Stimulated activated CD8-positive, alpha-beta memory T cell treated with anti-CD3 and anti-CD28 coated beads, Interleukin-4, amount 100 ng/mL, for 1 hour (primary cell): ENCODE data around the gene MFN1.
"Not testable (repeated sequence)": the region's sequence is repeated elsewhere in the genome, so short reads cannot be mapped to it uniquely, and the experiment has no call there.

Experiments
- DNase-seq, 2 donors: peaks; one replicate each; pipeline ENCODE4 v3.0.0-alpha.2; 2020; ENCODE audit warnings: low read depth in 2 of 2, low spot score in 1 of 2

MFN1 gene

GRCh38 chr3:179347345-179348194 lies at the start of gene MFN1:
Gene MFN1, plus strand, starts transcription at chr3:179347709. Its CDS starts 1,143 bp downstream, at chr3:179348852.
- peak; percentile 52 to 81 for DNase-seq

GRCh38 chr3:179297971-179298725 lies 49.4 kb upstream of the MFN1 start:
- DNase-seq = no peak

- DNase-seq = no peak
These were observed 48.2 kb upstream of the MFN1 start for GRCh38 chr3:179299316-179299715.

GRCh38 chr3:179299999-179300613 lies 47.4 kb upstream of the MFN1 start:
- DNase-seq = no peak

- DNase-seq = no peak
These were observed 45.9 kb upstream of the MFN1 start for GRCh38 chr3:179301645-179302044.

- DNase-seq = no peak
These were observed 45.4 kb upstream of the MFN1 start for GRCh38 chr3:179302111-179302510.

- DNase-seq = no peak
These were observed 42.9 kb upstream of the MFN1 start for GRCh38 chr3:179304605-179305004.

- DNase-seq = not testable (repeated sequence)
These were observed 40.1 kb upstream of the MFN1 start for GRCh38 chr3:179307362-179307761.

- DNase-seq = no peak
These were observed 39.5 kb upstream of the MFN1 start for GRCh38 chr3:179308001-179308400.

- DNase-seq = no peak
These were observed 38.1 kb upstream of the MFN1 start for GRCh38 chr3:179309225-179310078.

- no peak for DNase-seq
These were observed 28.6 kb upstream of the MFN1 start for GRCh38 chr3:179318876-179319275.

- no peak for DNase-seq
These were observed 25.7 kb upstream of the MFN1 start for GRCh38 chr3:179321668-179322285.

GRCh38 chr3:179322286-179323196 lies 25.0 kb upstream of the MFN1 start, which contains the start of gene ZNF639:
Gene ZNF639, plus strand, starts transcription at chr3:179323031. Its CDS starts 5,263 bp downstream, at chr3:179328294.
- peak; percentile 63 to 68 for DNase-seq

- DNase-seq = peak in 1 of 2 donors; percentile 24
These were observed 24.1 kb upstream of the MFN1 start for GRCh38 chr3:179323197-179324110.

GRCh38 chr3:179324270-179324754 lies 23.2 kb upstream of the MFN1 start:
- DNase-seq = no peak

- no peak for DNase-seq
These were observed 17.1 kb upstream of the MFN1 start for GRCh38 chr3:179330438-179330837.

- DNase-seq = no peak
These were observed 15.3 kb upstream of the MFN1 start for GRCh38 chr3:179332240-179332639.

GRCh38 chr3:179333084-179333483 lies 14.4 kb upstream of the MFN1 start:
- no peak for DNase-seq
